OCI-LY3 (cell line): ENCODE results near the gene CPB1.

ENCODE experiments used
- CTCF ChIP-seq: fragments of 200-600, 300-600 bp; sonication (generic); IDR thresholded peaks from 2 replicates; pipeline ENCODE4 v1.5.1; 2014; ENCODE audit warnings: antibody characterized with exemption, low read length, low read depth
- EZH2phosphoT487 ChIP-seq: fragments of 200-600 bp; shearing (Covaris generic); IDR thresholded peaks from 2 replicates; pipeline ENCODE4 v1.6.1; 2018; ENCODE audit warnings: antibody characterized with exemption, mixed run types, low read depth

- TF ChIP-seq CTCF (no peak), EZH2phosphoT487 (no peak)
Measured at GRCh38 chr3:148839805-148840204, 12.2 kb downstream of the CPB1 start.
